ENCODE results near the gene TMPRSS13.

- TF ChIP-seq, protein P1, sequence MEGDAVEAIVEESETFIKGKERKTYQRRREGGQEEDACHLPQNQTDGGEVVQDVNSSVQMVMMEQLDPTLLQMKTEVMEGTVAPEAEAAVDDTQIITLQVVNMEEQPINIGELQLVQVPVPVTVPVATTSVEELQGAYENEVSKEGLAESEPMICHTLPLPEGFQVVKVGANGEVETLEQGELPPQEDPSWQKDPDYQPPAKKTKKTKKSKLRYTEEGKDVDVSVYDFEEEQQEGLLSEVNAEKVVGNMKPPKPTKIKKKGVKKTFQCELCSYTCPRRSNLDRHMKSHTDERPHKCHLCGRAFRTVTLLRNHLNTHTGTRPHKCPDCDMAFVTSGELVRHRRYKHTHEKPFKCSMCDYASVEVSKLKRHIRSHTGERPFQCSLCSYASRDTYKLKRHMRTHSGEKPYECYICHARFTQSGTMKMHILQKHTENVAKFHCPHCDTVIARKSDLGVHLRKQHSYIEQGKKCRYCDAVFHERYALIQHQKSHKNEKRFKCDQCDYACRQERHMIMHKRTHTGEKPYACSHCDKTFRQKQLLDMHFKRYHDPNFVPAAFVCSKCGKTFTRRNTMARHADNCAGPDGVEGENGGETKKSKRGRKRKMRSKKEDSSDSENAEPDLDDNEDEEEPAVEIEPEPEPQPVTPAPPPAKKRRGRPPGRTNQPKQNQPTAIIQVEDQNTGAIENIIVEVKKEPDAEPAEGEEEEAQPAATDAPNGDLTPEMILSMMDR (IDR thresholded peaks at IDR 0.05), result no peak
- TF ChIP-seq POLR2A (IDR thresholded peaks at IDR 0.05), result no peak
These were observed 50.2 kb downstream of the TMPRSS13 start for GRCh38 chr11:117878939-117879475.
